Hepatocyte (in vitro differentiated cells): ENCODE measurements around the gene ADIRF.
"Not testable (repeated sequence)": the region's sequence is repeated elsewhere in the genome, so short reads cannot be mapped to it uniquely, and the experiment has no call there.

Experiments used
- EZH2 ChIP-seq: fragments of 200-600 bp; sonication (generic); IDR thresholded peaks from 2 replicates; pipeline ENCODE4 v1.6.1; 2016; ENCODE audit warnings: antibody characterized with exemption, mild to moderate bottlenecking, borderline replicate concordance
- TF ChIP-seq, protein P1 (sequence below): fragments of 200-600 bp; sonication (generic); IDR thresholded peaks from 2 replicates; pipeline ENCODE4 v1.5.1; 2016; ENCODE audit warnings: antibody characterized with exemption, mild to moderate bottlenecking; ENCODE audit not compliant: poor library complexity

DNA sequence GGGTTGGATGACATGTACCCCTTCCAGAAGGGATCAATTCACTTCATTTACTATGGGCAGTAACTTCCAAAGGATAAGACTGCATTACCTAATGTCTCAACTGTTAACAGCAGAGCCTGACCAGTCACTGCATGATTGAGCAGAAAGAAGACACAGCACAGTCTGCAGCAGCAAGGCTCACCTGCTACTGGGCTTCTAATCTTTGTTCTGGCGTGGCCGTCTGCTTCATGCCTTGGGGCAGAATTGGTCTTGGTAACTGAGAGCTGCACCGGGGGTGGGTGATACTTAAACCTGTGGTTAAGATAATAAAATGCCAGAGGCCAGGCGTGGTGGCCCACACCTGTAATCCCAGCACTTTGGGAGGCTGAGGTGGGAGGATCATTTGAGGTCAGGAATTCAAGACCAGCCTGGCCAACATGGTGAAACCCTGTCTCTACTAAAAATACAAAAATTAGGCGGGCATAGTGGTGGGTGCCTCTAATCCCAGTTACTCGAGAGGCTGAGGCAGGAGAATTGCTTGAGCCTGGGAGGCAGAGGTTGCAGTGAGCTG lies 34.0 kb upstream of the ADIRF start:
- TF ChIP-seq, protein P1, sequence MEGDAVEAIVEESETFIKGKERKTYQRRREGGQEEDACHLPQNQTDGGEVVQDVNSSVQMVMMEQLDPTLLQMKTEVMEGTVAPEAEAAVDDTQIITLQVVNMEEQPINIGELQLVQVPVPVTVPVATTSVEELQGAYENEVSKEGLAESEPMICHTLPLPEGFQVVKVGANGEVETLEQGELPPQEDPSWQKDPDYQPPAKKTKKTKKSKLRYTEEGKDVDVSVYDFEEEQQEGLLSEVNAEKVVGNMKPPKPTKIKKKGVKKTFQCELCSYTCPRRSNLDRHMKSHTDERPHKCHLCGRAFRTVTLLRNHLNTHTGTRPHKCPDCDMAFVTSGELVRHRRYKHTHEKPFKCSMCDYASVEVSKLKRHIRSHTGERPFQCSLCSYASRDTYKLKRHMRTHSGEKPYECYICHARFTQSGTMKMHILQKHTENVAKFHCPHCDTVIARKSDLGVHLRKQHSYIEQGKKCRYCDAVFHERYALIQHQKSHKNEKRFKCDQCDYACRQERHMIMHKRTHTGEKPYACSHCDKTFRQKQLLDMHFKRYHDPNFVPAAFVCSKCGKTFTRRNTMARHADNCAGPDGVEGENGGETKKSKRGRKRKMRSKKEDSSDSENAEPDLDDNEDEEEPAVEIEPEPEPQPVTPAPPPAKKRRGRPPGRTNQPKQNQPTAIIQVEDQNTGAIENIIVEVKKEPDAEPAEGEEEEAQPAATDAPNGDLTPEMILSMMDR, result not testable (repeated sequence)
- TF ChIP-seq EZH2, result not testable (repeated sequence)
